Measurements from ENCODE around the gene SLC22A17.

Gene SLC22A17

DNA sequence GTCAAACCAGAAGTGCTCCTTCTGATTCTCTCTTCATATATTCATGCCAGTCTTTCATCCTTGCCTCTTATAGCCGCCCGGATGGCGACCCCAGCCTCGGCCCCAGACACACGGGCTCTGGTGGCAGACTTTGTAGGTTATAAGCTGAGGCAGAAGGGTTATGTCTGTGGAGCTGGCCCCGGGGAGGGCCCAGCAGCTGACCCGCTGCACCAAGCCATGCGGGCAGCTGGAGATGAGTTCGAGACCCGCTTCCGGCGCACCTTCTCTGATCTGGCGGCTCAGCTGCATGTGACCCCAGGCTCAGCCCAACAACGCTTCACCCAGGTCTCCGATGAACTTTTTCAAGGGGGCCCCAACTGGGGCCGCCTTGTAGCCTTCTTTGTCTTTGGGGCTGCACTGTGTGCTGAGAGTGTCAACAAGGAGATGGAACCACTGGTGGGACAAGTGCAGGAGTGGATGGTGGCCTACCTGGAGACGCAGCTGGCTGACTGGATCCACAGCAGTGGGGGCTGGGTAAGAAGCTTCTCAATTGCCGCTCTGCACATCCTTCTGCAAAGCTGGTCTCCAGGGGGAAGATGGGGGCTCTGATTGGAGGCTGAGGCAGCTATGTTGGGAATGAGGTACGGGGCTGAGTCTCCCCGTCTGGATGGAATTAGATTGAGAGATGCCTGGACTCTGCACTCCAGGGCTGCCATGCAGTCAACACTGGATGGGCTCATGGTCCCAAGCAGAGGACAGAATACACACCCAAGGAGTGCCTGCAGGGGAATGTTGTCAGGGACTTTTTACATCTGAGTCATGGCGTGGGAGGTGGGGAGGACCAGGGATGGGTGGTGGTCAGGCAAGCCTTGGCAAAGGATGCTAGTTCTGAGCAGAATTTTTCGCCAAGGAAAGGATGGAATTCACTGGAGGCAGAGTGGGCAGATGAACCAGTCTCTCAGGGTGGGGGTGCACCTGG lies 44.7 kb downstream of the SLC22A17 start:
- no peak for DNase-seq (ENCODE audit: low spot score)

GRCh38 chr14:23307146-23307530 lies 45.5 kb downstream of the SLC22A17 start:
- DNase-seq (ENCODE audit: low spot score), result no peak

DNA sequence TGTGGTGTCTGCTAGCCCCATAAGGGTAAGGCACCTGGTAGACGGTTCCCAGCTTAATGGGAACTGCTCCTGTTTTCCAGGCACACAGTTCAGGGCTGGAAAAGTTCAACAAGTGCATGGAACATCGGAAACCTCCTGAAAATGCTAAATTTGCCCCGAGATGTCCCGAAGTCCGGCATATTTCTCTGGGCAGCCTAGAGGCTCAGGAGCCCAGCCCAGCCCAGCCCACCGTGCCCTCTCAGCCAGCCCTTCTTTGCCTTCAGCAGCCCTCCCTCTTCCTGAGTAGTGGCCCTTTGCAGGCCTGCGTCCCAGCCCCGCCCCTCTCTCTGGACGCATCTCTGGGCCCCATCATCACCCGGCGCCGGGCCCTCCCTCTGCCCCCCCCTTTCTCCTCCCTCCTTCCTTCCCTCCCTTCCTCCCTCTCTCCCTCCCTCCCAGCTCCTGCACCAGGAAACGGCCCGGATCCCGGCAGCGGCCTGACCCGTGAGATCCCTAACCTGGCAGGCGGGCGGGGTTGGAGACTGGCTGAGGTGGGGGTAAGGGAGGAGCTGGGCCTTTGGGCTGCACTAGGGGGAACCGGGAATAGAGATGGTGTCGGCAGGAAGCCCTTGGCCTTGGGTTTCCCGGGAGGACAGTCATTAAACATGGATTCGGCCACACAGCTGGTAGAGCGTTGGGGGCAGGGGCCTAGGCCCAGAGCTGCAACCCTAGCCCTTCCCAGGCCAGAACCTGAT lies 46.1 kb downstream of the SLC22A17 start, which contains the start of gene BCL2L2:
TSS of gene BCL2L2 (plus strand) at position 422 of the 734 bp plus-strand sequence. CDS start 935 bp downstream, outside the sequence.
- DNase-seq (ENCODE audit: low spot score), result peak; percentile 88

GRCh38 chr14:23302290-23303225 lies 50.1 kb downstream of the SLC22A17 start, which contains the start of gene PPP1R3E:
PPP1R3E (minus strand) TSS chr14:23302859; CDS start chr14:23302576, 283 bp downstream.
- peak; percentile 75 for DNase-seq (ENCODE audit: low spot score)

DNA sequence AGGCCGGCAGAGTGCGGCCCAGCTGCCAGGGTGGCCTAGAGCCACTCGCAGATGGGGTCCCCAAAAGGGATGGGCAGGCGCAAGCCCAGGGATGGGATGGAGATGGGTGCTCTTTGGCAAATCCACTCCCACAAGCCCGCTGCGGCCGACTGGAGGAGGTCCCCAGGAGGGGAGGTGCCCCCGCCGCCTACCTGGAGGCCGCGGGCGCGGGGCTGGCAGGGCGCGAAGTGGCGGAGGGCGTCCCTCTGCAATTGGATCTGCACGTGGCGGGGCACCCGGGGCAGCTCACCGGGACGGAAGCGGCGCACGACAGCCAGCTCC lies 50.8 kb downstream of the SLC22A17 start:
- DNase-seq (ENCODE audit: low spot score), result no peak

- peak; percentile 97 for DNase-seq (ENCODE audit: low spot score)
Measured at GRCh38 chr14:23301288-23301968, 51.3 kb downstream of the SLC22A17 start.

DNA sequence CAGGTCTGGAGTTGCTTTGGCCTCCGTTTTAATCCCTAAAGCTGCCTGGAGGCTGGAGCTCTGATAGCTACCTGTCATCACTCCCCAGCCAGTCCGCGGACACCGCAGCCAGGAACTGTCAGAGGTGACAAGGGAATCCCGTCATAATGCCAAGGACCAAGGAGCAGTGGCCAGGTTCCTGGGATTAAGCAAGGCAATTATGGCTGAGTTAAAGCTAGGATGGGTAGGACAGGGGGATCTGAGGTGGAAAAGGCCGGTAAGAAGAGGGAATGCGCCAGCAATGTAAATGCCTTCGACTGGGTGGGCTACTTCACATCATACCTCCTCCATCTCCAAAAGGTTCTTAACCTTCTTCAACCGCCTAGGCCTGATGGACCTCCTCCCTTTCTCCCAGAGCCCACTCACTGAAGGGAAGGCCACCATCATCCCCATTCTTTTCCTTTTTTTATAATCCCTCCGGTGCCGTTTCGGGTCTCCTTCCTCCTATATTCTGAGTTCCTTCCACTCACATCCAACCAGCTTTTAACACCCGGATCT lies 51.9 kb downstream of the SLC22A17 start:
- DNase-seq (ENCODE audit: low spot score), result no peak

- no peak for DNase-seq (ENCODE audit: low spot score)
Measured at GRCh38 chr14:23299986-23300686, 52.6 kb downstream of the SLC22A17 start.

DNA sequence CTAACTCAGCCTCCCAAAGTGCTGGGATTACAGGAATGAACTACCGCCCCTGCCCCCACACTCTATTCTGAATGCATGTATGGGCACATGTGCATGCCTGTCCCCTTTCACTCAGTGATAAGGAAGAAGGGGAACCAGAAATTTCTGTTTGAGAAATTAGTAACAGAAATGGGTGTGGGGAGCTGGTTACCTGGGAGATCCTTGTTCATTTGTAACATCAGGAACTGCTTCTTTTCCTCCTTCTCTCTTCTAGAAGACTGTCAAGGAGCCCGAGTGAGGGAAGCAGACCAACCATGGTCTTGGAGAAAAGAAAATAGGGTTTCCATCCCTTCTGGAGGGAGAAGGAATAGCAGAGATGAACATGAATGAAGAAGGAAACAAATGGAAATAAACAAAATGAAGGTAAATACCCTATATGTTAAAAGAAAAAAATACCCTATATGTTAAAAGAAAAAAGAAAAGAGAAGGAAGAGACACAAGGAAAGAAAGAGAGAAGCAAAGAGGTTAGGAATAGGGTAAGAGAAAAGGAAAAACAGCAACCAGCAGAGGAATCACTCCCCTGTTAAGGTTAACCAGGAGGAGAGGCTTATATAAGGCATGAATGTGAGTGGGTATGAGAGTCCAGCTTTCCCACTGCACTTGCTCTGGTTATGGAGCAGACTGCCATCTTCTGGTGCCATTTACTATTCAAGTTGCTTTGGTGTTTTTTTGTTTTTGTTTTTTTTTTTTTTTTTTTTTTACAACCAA lies 53.3 kb downstream of the SLC22A17 start:
- no peak for DNase-seq (ENCODE audit: low spot score)

- no peak for DNase-seq (ENCODE audit: low spot score)
Measured at GRCh38 chr14:23297611-23298277, 54.9 kb downstream of the SLC22A17 start.

GRCh38 chr14:23297096-23297495 lies 55.6 kb downstream of the SLC22A17 start:
- no peak for DNase-seq (ENCODE audit: low spot score)

Measured in D341Med (cell line).